ENCODE results near the gene DGKI. TPM values are rescaled to one million over a fixed set of nuclear protein-coding genes. Genes with fewer than 3 reads are reported as not detected.

Gene DGKI
- total RNA-seq, 4 donors from 2014 or later: 0.66 to 2.9 (median 1.7) TPM

- intact Hi-C loops (cut with DNase I): no loop called here
Measured at GRCh38 chr7:137626469-137627067, 220.2 kb downstream of the DGKI start.

DNA sequence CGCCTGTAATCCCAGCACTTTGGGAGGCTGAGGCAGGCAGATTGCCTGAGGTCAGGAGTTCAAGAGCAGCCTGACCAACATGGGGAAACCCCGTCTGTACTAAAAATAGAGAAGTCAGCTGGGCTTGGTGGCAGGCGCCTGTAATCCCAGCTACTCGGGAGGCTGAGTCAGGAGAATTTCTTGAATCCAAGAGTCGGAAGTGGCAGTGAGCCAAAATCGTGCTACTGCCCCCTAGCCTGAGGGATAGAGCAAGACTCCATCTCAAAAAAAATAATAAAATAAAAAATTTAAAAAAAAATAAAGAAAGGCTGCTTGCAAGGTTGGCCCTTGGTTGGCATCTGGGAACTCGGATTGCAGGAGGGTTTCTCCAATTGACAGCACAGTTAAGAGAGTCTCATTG lies 221.6 kb downstream of the DGKI start:
- DNase-seq (ENCODE audit: extremely low spot score): no peak
- 81% methylated on average over 7 of the region's 7 CpGs for WGBS
- Histone ChIP-seq H3K4me1 (no peaks in the 10 kb centered on the region), H3K4me3 (no peak overlapping the region), H3K36me3 (no peaks in the 10 kb centered on the region), H3K27ac (replicated peaks in 1 of 4) (no peak overlapping the region), H3K27me3 (no peaks in the 10 kb centered on the region), H3K9me3 (no peaks in the 10 kb centered on the region)
- intact Hi-C loops (cut with DNase I): no loop called here
- TF ChIP-seq POLR2AphosphoS5 (IDR thresholded peaks at IDR 0.05) (no peak), CTCF (IDR thresholded peaks at IDR 0.05) (no peak), EP300 (IDR thresholded peaks at IDR 0.05) (no peak), POLR2A (IDR thresholded peaks at IDR 0.05; ENCODE audit: low read depth) (no peak)

More at GRCh38 chr7:137626469-137627067, 220.2 kb downstream of the DGKI start:
- Histone ChIP-seq H3K27me3 (no peaks in the 10 kb centered on the region), H3K27ac (replicated peaks in 1 of 4) (no peak overlapping the region), H3K36me3 (no peaks in the 10 kb centered on the region), H3K4me1 (no peaks in the 10 kb centered on the region), H3K9me3 (no peaks in the 10 kb centered on the region), H3K4me3 (no peak overlapping the region)
- TF ChIP-seq POLR2AphosphoS5 (IDR thresholded peaks at IDR 0.05) (no peak), POLR2A (IDR thresholded peaks at IDR 0.05; ENCODE audit: low read depth) (no peak), CTCF (IDR thresholded peaks at IDR 0.05) (peak; percentile 54 to 71 (median 57)), EP300 (IDR thresholded peaks at IDR 0.05) (no peak)
- 31% methylated on average over 8 of the region's 8 CpGs for WGBS
- DNase-seq (ENCODE audit: extremely low spot score): no peak

DNA sequence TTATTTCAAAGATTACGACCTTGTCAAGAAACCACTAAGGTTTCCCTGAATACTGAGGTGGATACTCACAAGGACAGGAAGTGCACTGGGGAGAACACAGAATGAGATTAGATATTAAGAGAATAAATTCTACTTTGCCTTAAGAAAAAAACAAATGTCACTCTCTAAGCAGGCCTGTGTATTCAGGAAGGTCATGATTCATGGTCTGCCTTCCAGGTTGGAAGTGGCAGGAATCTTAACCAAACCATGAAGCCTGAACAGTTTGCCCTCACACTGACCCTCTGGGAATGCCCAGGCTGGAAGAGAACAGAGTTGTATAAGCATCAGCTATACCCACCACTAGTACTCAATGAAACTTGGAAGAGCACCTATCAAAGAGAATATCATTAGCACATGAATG lies 227.6 kb downstream of the DGKI start:
- DNase-seq (ENCODE audit: extremely low spot score): no peak
- TF ChIP-seq POLR2A (IDR thresholded peaks at IDR 0.05; ENCODE audit: low read depth): no peak
- TF ChIP-seq CTCF (IDR thresholded peaks at IDR 0.05): no peak
- TF ChIP-seq EP300 (IDR thresholded peaks at IDR 0.05): no peak
- no peak for TF ChIP-seq POLR2AphosphoS5 (IDR thresholded peaks at IDR 0.05)
- Histone ChIP-seq H3K4me3 (no peak overlapping the region), H3K36me3 (no peaks in the 10 kb centered on the region), H3K9me3 (no peaks in the 10 kb centered on the region), H3K27ac (replicated peaks in 1 of 4) (no peak overlapping the region), H3K4me1 (no peaks in the 10 kb centered on the region), H3K27me3 (no peaks in the 10 kb centered on the region)
- intact Hi-C loops (cut with DNase I): no loop called here
- 88% methylated on average over 1 of the region's 1 CpG for WGBS

DNA sequence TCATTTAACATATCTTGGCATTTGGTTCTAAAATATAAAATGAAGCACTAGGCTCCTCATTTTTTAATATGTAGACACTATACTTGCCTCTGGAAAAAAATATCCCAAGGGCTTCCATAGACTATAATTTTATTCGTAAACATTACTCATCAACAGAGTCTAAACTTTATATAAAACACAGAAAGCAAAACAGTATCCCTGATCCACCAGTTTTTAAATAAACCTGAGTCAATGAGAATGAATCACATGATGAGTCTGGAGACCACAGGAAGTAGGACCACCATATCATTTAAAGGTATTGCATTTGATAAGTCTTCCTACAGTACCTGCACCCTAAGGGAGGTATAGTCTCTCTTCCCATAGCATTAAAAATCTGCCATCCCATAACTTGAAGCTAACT lies 228.0 kb downstream of the DGKI start:
- no peaks in the 10 kb centered on the region for H3K4me1 ChIP-seq
- no peaks in the 10 kb centered on the region for H3K36me3 ChIP-seq
- no peak overlapping the region for H3K4me3 ChIP-seq
- WGBS: 98% methylated on average over 1 of the region's 1 CpG
- no peak overlapping the region for H3K27ac ChIP-seq (replicated peaks in 1 of 4)
- intact Hi-C loops (cut with DNase I): no loop called here
- no peaks in the 10 kb centered on the region for H3K27me3 ChIP-seq
- TF ChIP-seq POLR2A (IDR thresholded peaks at IDR 0.05; ENCODE audit: low read depth): no peak
- TF ChIP-seq CTCF (IDR thresholded peaks at IDR 0.05): no peak
- TF ChIP-seq EP300 (IDR thresholded peaks at IDR 0.05): no peak
- no peak for TF ChIP-seq POLR2AphosphoS5 (IDR thresholded peaks at IDR 0.05)
- no peak for DNase-seq (ENCODE audit: extremely low spot score)
- no peaks in the 10 kb centered on the region for H3K9me3 ChIP-seq

DNA sequence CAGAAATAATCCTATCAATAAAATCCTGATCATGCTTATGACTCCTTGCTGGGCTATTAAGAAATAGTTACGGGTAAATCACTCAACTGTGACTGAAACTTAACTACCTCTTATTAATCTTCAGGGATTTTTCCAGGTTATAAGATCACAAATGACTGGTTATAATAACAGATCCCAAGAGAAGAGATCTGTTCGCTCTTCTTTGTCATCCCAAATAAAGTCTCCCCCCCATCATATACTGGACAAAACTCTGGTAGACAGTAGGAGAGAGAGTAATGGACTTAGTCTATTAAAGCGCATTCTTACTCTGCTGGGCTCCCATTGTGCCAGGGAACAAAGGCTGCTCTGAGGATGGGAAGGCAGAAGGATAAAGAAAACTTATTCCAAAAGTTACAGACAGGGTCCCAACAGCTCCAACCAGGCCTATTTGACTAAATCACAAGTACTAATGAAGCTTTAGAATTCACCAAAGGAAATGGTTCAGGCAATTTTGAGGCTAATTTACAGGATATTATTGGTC lies 233.7 kb downstream of the DGKI start:
- DNase-seq (ENCODE audit: extremely low spot score): no peak
- no peak for TF ChIP-seq POLR2AphosphoS5 (IDR thresholded peaks at IDR 0.05)
- no peak for TF ChIP-seq POLR2A (IDR thresholded peaks at IDR 0.05; ENCODE audit: low read depth)
- TF ChIP-seq EP300 (IDR thresholded peaks at IDR 0.05): no peak
- TF ChIP-seq CTCF (IDR thresholded peaks at IDR 0.05): no peak
- H3K4me1 ChIP-seq: no peaks in the 10 kb centered on the region
- no peaks in the 10 kb centered on the region for H3K27me3 ChIP-seq
- H3K9me3 ChIP-seq: no peaks in the 10 kb centered on the region
- WGBS: 96% methylated on average over 3 of the region's 3 CpGs
- no peaks in the 10 kb centered on the region for H3K36me3 ChIP-seq
- no peak overlapping the region for H3K4me3 ChIP-seq
- intact Hi-C loops (cut with DNase I): no loop called here
- no peak overlapping the region for H3K27ac ChIP-seq (replicated peaks in 1 of 4)
